GM18498 (cell line): ENCODE measurements around the gene DAAM2.

Experiments
- ATAC-seq: cut with Tn5 transposase; IDR thresholded peaks from one replicate; pipeline ENCODE4 v1.9.1; 2021; ENCODE audit warnings: mild to moderate bottlenecking, moderate library complexity; ENCODE audit not compliant: unreplicated experiment

DAAM2 gene

GRCh38 chr6:39947611-39948068 lies 155.5 kb downstream of the DAAM2 start:
- ATAC-seq: no peak

GRCh38 chr6:39948199-39948791 lies 156.1 kb downstream of the DAAM2 start:
- no peak for ATAC-seq

- ATAC-seq: no peak
Measured at GRCh38 chr6:39950125-39950720, 158.0 kb downstream of the DAAM2 start.

- ATAC-seq: no peak
Measured at GRCh38 chr6:39951191-39951590, 159.0 kb downstream of the DAAM2 start.

DNA sequence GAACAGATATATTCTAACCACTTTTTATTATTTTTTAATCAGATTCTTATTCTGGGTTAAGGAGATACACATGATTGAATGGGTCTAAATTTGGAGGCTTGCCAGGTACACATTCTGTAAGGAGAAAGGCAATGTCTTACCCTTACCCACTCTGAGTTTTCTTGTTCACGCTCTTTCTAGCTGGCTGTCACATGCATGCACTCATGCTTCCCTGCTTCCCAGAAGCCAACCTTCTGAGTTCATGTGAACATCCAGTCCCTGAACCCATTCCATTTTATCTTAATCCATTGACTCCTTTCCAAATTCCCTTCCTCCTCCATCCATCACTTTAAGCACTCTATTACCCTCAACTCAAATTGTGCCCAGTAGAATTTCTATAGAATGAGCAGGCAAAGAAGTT lies 159.5 kb downstream of the DAAM2 start:
- ATAC-seq: no peak

DNA sequence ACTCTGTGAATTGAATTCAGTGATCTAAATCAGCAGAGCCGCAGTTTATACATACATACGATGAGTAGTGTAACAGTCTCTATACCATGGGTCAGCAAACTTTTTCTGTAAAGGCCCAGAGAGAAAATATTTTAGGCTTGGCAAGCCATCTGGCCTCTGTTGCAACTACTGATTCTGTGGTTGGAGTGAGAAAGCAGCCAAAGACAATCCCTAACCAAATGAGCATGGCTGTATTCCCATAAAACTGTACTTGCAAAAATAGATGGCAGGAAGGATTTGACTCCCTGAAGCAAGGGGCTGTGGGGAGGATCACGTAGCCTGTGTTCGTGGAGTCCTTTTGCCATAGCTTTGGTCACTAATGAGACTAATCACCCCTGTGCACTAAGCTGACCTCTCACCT lies 160.0 kb downstream of the DAAM2 start:
- no peak for ATAC-seq

- ATAC-seq: no peak
Measured at GRCh38 chr6:39953076-39953618, 161.0 kb downstream of the DAAM2 start.
